Cardiac muscle cell (in vitro differentiated cells and primary cell): ENCODE results near the gene LRRC41. TPM values are rescaled to one million over a fixed set of nuclear protein-coding genes. Genes with fewer than 3 reads are reported as not detected.

Source experiments
- DNase-seq, 2 donors: peaks; one replicate each; pipeline versions ENCODE4 v3.0.0 to v3.0.0-alpha.2; 2010 to 2017; ENCODE audit warnings: low read depth in 1 of 2, low spot score in 1 of 2
- H3K27ac ChIP-seq: fragments of 200-600 bp; sonication (generic); 2 replicates; pipeline ENCODE4 v1.5.1; 2016
- H3K27me3 ChIP-seq: fragments of 200-600 bp; sonication (generic); 2 replicates; pipeline ENCODE4 v1.6.0; 2016; ENCODE audit warnings: control low read depth
- H3K36me3 ChIP-seq: fragments of 200-600 bp; sonication (generic); 2 replicates; pipeline ENCODE4 v1.5.1; 2016; ENCODE audit warnings: control low read depth
- H3K4me1 ChIP-seq: fragments of 200-600 bp; sonication (generic); 2 replicates; pipeline ENCODE4 v1.8.1; 2017; ENCODE audit warnings: low read depth, mild to moderate bottlenecking, mixed run types
- H3K4me3 ChIP-seq: fragments of 200-600 bp; sonication (generic); 2 replicates; pipeline ENCODE4 v1.5.1; 2016; ENCODE audit warnings: mild to moderate bottlenecking
- H3K9me3 ChIP-seq: fragments of 200-600 bp; sonication (generic); 2 replicates; pipeline ENCODE4 v1.5.1; 2017; ENCODE audit warnings: low read depth, mild to moderate bottlenecking, control low read depth
- polyA plus RNA-seq: library from polyadenylated mRNA; unstranded; fragments of >200 nt; fragmentation: Nextera tagmentation; extraction: Ambion mirVana; gene quantifications from 2 replicates; pipeline ENCODE4 v1.2.1, GENCODE V29; 2016
- total RNA-seq: library from RNA; depleted of rRNA; stranded (reverse); fragments of >200 nt; gene quantifications from 2 replicates; pipeline ENCODE4 v1.2.3, GENCODE V29; 2016
- TF ChIP-seq, protein P1 (sequence below): IDR thresholded peaks from 2 replicates; pipeline ENCODE4 v1.5.1; 2012; ENCODE audit warnings: low read depth, mild to moderate bottlenecking, low read length

The LRRC41 gene
- total and polyA plus RNA-seq, 2 experiments from 2014 or later = 130 to 151 TPM

DNA sequence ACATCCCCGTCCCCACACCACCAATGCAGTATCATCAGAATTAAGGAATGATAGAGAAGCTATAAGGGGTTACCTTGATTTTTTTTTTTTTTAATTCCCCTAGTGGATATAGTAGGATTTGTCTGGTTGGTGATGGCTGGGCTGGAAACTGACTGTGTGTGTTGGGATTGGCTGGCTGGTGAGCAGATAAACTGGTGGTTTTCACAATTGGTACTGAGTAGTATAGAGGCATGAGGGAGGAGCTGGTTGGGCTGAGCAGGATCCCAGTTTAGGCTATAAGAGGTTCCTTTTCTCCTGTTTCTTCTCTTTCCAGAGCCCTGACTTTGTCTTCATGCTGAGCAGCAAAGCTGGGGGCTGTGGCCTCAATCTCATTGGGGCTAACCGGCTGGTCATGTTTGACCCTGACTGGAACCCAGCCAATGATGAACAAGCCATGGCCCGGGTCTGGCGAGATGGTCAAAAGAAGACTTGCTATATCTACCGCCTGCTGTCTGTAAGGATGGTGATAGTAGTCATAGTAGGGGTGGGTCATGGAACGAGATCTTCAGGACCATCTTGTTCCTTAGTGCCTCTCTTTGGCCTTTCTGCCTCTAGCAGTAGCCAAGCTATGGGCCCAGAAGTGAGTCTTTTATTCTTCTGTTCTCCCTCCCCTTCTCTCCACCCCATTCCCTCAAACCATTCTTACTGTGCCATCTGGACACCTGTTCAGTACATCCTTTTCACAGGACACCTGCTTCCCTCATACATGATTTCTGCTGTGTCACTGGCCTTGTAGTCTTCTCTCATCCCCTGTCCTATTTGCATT, 29.0 kb downstream of the LRRC41 start:
- no peak for DNase-seq
- no peak overlapping the region for H3K4me3 ChIP-seq
- TF ChIP-seq, protein P1, sequence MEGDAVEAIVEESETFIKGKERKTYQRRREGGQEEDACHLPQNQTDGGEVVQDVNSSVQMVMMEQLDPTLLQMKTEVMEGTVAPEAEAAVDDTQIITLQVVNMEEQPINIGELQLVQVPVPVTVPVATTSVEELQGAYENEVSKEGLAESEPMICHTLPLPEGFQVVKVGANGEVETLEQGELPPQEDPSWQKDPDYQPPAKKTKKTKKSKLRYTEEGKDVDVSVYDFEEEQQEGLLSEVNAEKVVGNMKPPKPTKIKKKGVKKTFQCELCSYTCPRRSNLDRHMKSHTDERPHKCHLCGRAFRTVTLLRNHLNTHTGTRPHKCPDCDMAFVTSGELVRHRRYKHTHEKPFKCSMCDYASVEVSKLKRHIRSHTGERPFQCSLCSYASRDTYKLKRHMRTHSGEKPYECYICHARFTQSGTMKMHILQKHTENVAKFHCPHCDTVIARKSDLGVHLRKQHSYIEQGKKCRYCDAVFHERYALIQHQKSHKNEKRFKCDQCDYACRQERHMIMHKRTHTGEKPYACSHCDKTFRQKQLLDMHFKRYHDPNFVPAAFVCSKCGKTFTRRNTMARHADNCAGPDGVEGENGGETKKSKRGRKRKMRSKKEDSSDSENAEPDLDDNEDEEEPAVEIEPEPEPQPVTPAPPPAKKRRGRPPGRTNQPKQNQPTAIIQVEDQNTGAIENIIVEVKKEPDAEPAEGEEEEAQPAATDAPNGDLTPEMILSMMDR = no peak
- no peaks in the 10 kb centered on the region for H3K27me3 ChIP-seq
- H3K27ac ChIP-seq = no peak overlapping the region
- H3K4me1 ChIP-seq = peaks cover 8% of the 10 kb centered on the region
- peaks cover 6% of the 10 kb centered on the region for H3K36me3 ChIP-seq
- no peaks in the 10 kb centered on the region for H3K9me3 ChIP-seq

DNA sequence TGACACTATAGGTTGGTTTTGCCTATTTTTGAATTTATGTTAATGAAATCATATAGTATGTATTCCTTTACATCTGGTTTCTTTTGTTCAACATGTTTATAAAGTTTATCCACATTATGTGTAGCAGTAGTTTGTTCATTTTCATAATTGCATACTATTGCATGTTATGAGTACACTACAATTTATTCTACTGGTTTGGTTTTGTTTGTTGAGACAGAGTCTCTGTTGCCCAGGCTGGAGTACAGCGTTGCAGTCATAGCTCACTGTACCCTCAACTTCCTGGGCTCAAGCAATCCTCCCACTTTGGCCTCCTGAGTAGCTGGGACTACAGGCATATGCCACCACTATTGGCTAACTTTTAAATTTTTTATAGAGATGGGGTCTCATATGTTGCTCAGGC, 34.8 kb downstream of the LRRC41 start:
- Histone ChIP-seq H3K27me3 (no peaks in the 10 kb centered on the region), H3K4me3 (no peak overlapping the region), H3K4me1 (no peaks in the 10 kb centered on the region), H3K9me3 (no peaks in the 10 kb centered on the region), H3K27ac (no peak overlapping the region), H3K36me3 (peaks cover 5% of the 10 kb centered on the region)
- DNase-seq = no peak
- TF ChIP-seq, protein P1 = no peak

DNA sequence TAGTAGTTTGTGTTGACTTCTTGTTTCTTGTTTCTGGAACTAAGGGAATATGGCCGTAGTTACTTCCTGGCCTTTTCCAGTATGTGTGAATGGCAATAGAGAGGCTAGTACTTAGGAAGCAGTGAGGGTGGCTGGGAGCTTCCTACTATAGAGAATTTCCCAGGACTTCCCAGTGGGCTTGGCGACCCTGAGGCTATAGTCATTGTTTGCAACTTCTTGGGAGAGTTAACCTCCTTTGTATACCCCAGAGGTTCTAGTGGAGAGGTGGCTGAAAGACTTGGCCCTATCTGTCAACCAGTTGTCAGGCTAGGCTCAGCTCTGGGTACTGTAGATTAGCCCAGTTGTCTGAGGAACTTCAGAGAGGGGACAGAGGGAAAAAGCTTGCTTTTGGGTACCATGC, 40.3 kb downstream of the LRRC41 start:
- peaks cover 10% of the 10 kb centered on the region for H3K36me3 ChIP-seq

DNA sequence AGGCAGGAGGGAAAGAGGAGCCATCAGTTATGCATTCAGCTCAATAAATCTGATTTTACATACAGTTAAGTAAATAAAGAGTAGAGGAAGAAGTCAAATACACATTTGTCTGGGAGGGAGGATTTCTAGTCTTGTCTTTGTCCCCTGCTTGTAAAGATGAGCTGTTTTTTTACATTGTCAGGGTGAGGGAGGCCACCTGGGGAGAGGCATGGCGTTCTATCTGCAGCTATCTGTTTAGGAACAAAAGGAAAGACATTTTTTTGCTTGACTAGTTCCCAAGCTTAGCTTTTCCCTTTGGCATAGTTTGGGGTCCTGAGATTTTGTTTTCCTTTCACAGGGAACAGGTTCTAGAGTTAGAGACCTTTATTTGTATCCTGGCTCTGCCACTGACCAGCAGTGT, 40.9 kb downstream of the LRRC41 start:
- H3K27ac ChIP-seq = no peak overlapping the region
- H3K4me1 ChIP-seq = no peaks in the 10 kb centered on the region
- no peaks in the 10 kb centered on the region for H3K27me3 ChIP-seq
- H3K4me3 ChIP-seq = no peak overlapping the region
- DNase-seq = no peak
- H3K9me3 ChIP-seq = no peaks in the 10 kb centered on the region
- H3K36me3 ChIP-seq = peaks cover 10% of the 10 kb centered on the region
- TF ChIP-seq, protein P1 = no peak

More for the DNA sequence above, 40.3 kb downstream of the LRRC41 start:
- Histone ChIP-seq H3K4me1 (no peaks in the 10 kb centered on the region), H3K9me3 (no peaks in the 10 kb centered on the region), H3K27me3 (no peaks in the 10 kb centered on the region), H3K4me3 (no peak overlapping the region), H3K27ac (no peak overlapping the region)
- no peak for DNase-seq
- TF ChIP-seq, protein P1 = no peak

DNA sequence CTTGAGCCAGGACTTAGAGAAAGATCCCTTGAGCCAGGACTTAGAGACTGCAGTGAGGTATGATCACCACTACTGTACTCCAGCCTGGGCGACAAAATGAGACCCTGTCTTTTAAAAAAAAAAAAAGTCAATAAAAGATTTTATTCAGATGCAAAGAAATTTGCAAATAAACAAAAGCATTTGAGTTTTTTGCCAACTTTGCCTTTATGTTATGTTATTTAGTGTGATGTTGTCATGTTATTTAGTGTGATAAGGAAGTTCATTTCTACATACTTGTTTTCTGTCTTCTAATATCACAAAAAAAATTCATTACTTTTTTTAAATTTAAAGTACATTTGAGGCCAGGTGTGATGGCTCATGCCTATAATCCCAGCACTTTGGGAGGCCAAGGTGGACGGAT, 46.9 kb downstream of the LRRC41 start:
- TF ChIP-seq, protein P1 = no peak
- H3K36me3 ChIP-seq = peaks cover 3% of the 10 kb centered on the region

More for the DNA sequence above, 46.9 kb downstream of the LRRC41 start:
- no peaks in the 10 kb centered on the region for H3K27me3 ChIP-seq
- no peak overlapping the region for H3K4me3 ChIP-seq
- no peak overlapping the region for H3K27ac ChIP-seq
- H3K9me3 ChIP-seq = no peaks in the 10 kb centered on the region
- H3K4me1 ChIP-seq = no peaks in the 10 kb centered on the region
- DNase-seq = no peak
